GM18511 (cell line): ENCODE data around the gene CNTNAP2.

Experiments used
- ATAC-seq: cut with Tn5 transposase; IDR thresholded peaks from one replicate; pipeline ENCODE4 v1.9.1; 2021; ENCODE audit warnings: mild to moderate bottlenecking, moderate library complexity; ENCODE audit not compliant: unreplicated experiment

Gene CNTNAP2

GRCh38 chr7:146414373-146414772, 297.8 kb downstream of the CNTNAP2 start:
- ATAC-seq, result no peak

- no peak for ATAC-seq
Measured at GRCh38 chr7:146414937-146415336, 298.3 kb downstream of the CNTNAP2 start.

- ATAC-seq, result no peak
Measured at GRCh38 chr7:146417176-146417575, 300.6 kb downstream of the CNTNAP2 start.

GRCh38 chr7:146423446-146423845, 306.8 kb downstream of the CNTNAP2 start:
- no peak for ATAC-seq

GRCh38 chr7:146424084-146424483, 307.5 kb downstream of the CNTNAP2 start:
- ATAC-seq, result no peak

- ATAC-seq, result no peak
Measured at GRCh38 chr7:146433501-146433900, 316.9 kb downstream of the CNTNAP2 start.

GRCh38 chr7:146443102-146443501, 326.5 kb downstream of the CNTNAP2 start:
- no peak for ATAC-seq

GRCh38 chr7:146449625-146450024, 333.0 kb downstream of the CNTNAP2 start:
- ATAC-seq, result no peak

- no peak for ATAC-seq
Measured at GRCh38 chr7:146455091-146455655, 338.6 kb downstream of the CNTNAP2 start.

GRCh38 chr7:146479040-146479439, 362.4 kb downstream of the CNTNAP2 start:
- ATAC-seq, result no peak

- ATAC-seq, result no peak
Measured at GRCh38 chr7:146486519-146486918, 369.9 kb downstream of the CNTNAP2 start.

GRCh38 chr7:146492017-146492416, 375.4 kb downstream of the CNTNAP2 start:
- no peak for ATAC-seq

GRCh38 chr7:146494952-146495596, 378.5 kb downstream of the CNTNAP2 start:
- ATAC-seq, result no peak

- ATAC-seq, result no peak
Measured at GRCh38 chr7:146496657-146497056, 380.1 kb downstream of the CNTNAP2 start.

GRCh38 chr7:146499970-146500369, 383.4 kb downstream of the CNTNAP2 start:
- ATAC-seq, result no peak

GRCh38 chr7:146503844-146504243, 387.2 kb downstream of the CNTNAP2 start:
- ATAC-seq, result no peak

GRCh38 chr7:146510088-146510680, 393.6 kb downstream of the CNTNAP2 start:
- no peak for ATAC-seq

- ATAC-seq, result no peak
Measured at GRCh38 chr7:146514304-146514703, 397.7 kb downstream of the CNTNAP2 start.

GRCh38 chr7:146528581-146528980, 412.0 kb downstream of the CNTNAP2 start:
- ATAC-seq, result no peak

GRCh38 chr7:146539836-146540235, 423.2 kb downstream of the CNTNAP2 start:
- no peak for ATAC-seq

GRCh38 chr7:146542101-146542500, 425.5 kb downstream of the CNTNAP2 start:
- no peak for ATAC-seq

- no peak for ATAC-seq
Measured at GRCh38 chr7:146544748-146545147, 428.1 kb downstream of the CNTNAP2 start.
